Fibroblast of lung (primary cell): ENCODE results near the gene PCGF6. TPM values are rescaled to one million over a fixed set of nuclear protein-coding genes. Genes with fewer than 3 reads are reported as not detected.
A peak's percentile ranks its signal among the peaks of the same experiment; 100 is the strongest.

ENCODE experiments used
- DNase-seq, 2 donors: peaks; one replicate each; pipeline versions ENCODE4 v3.0.0 to v3.0.0-alpha.2; 2010; ENCODE audit warnings: low read depth in 2 of 2
- H2AFZ ChIP-seq: 2 replicates; pipeline ENCODE4 v1.5.1; 2012; ENCODE audit warnings: low read length, control low read depth, inconsistent platforms
- H3K27ac ChIP-seq: 2 replicates; pipeline ENCODE4 v1.5.1; 2011; ENCODE audit warnings: low read length, control low read depth; ENCODE audit not compliant: insufficient read depth
- H3K27me3 ChIP-seq: 2 replicates; pipeline ENCODE4 v1.5.1; 2011; ENCODE audit warnings: mild to moderate bottlenecking, low read length; ENCODE audit not compliant: control insufficient read depth, insufficient read depth
- H3K36me3 ChIP-seq: 2 replicates; pipeline ENCODE4 v1.5.1; 2011; ENCODE audit warnings: low read length; ENCODE audit not compliant: control insufficient read depth, insufficient read depth
- H3K4me1 ChIP-seq: 2 replicates; pipeline ENCODE4 v1.5.1; 2011; ENCODE audit warnings: low read length; ENCODE audit not compliant: control insufficient read depth, insufficient read depth; ENCODE audit errors: extremely low read depth
- H3K4me2 ChIP-seq: 2 replicates; pipeline ENCODE4 v1.5.1; 2011; ENCODE audit warnings: low read length, control low read depth; ENCODE audit not compliant: insufficient read depth; ENCODE audit errors: extremely low read depth
- H3K4me3 ChIP-seq, 4 experiments: fragments of 200-600 bp in 1 of 4; sonication (generic) in 1 of 4; replicated peaks in 1 of 4; 2 replicates each; pipeline ENCODE4 v1.5.1; 2011 to 2016; ENCODE audit warnings: low read length in 4 of 4, low read depth in 3 of 4, mild to moderate bottlenecking in 3 of 4, control low read depth in 2 of 4, inconsistent platforms in 1 of 4, mixed read lengths in 1 of 4; ENCODE audit not compliant: insufficient read depth in 1 of 4; ENCODE audit errors: control extremely low read depth in 1 of 4
- H3K79me2 ChIP-seq: 2 replicates; pipeline ENCODE4 v1.5.1; 2012; ENCODE audit warnings: mild to moderate bottlenecking, low read length, inconsistent platforms; ENCODE audit not compliant: control insufficient read depth, insufficient read depth
- H3K9ac ChIP-seq: 2 replicates; pipeline ENCODE4 v1.5.1; 2011; ENCODE audit warnings: mild to moderate bottlenecking, low read length, control low read depth; ENCODE audit not compliant: insufficient read depth
- H3K9me3 ChIP-seq: 2 replicates; pipeline ENCODE4 v1.5.1; 2012; ENCODE audit warnings: low read depth, low read length; ENCODE audit not compliant: control insufficient read depth, insufficient read depth
- H4K20me1 ChIP-seq: 2 replicates; pipeline ENCODE4 v1.5.1; 2011; ENCODE audit warnings: low read length; ENCODE audit not compliant: control insufficient read depth, insufficient read depth; ENCODE audit errors: extremely low read depth
- CTCF ChIP-seq, 2 donors: IDR thresholded peaks in 1 of 2; conservative IDR thresholded peaks in 1 of 2; 1 replicate in 1 of 2; 2 replicates in 1 of 2; pipeline ENCODE4 v1.5.1; 2011 to 2012; ENCODE audit warnings: low read length in 2 of 2, control low read depth in 1 of 2, inconsistent platforms in 1 of 2, low read depth in 1 of 2, mild to moderate bottlenecking in 1 of 2
- EZH2 ChIP-seq: IDR thresholded peaks from 2 replicates; pipeline ENCODE4 v1.5.1; 2012; ENCODE audit warnings: low read length, control low read depth, mild to moderate bottlenecking; ENCODE audit errors: missing control alignments
- polyA plus RNA-seq, 2 donors: library from polyadenylated mRNA; depleted of rRNA in 1 of 2; stranded (reverse) in 1 of 2; unstranded in 1 of 2; fragments of >200 nt; gene quantifications; 2 replicates each; pipeline ENCODE4 v1.2.1, GENCODE V29; 2011 to 2012; ENCODE audit warnings: missing spikeins in 1 of 2
- total RNA-seq: library from RNA; depleted of rRNA; stranded (reverse); fragments of >200 nt; gene quantifications from 2 replicates; pipeline ENCODE4 v1.2.1, GENCODE V29; 2014

PCGF6 gene
- total and polyA plus RNA-seq, 2 donors (not counting 1 experiment from before 2014, with no cell fraction given), result 8.9 to 13.2 TPM

GRCh38 chr10:103350175-103350516, 794 bp downstream of the PCGF6 start:
- no peaks in the 10 kb centered on the region for H3K9me3 ChIP-seq
- TF ChIP-seq EZH2, result no peak
- no peak for TF ChIP-seq CTCF (conservative IDR thresholded peaks at IDR 0.05 in 1 of 2, IDR thresholded peaks at IDR 0.05 in 1 of 2; ENCODE audit: low read depth in 1 of 2, low read length in 2 of 2)
- peak overlapping the region; percentile 69 for H3K9ac ChIP-seq
- H3K27ac ChIP-seq, result peak overlapping the region; percentile 74
- no peaks in the 10 kb centered on the region for H3K27me3 ChIP-seq
- peak overlapping the region; percentile 89 for H2AFZ ChIP-seq
- no peaks in the 10 kb centered on the region for H3K36me3 ChIP-seq
- H3K4me3 ChIP-seq, result peak overlapping the region; percentile 67 to 78 (median 76)
- no peaks in the 10 kb centered on the region for H4K20me1 ChIP-seq
- H3K4me1 ChIP-seq, result no peaks in the 10 kb centered on the region
- peaks cover 14% of the 10 kb centered on the region for H3K79me2 ChIP-seq
- H3K4me2 ChIP-seq, result peak overlapping the region; percentile 58
- no peak for DNase-seq

GRCh38 chr10:103336370-103336769, 14.6 kb downstream of the PCGF6 start:
- no peaks in the 10 kb centered on the region for H3K79me2 ChIP-seq
- TF ChIP-seq EZH2 (no peak), CTCF (conservative IDR thresholded peaks at IDR 0.05 in 1 of 2, IDR thresholded peaks at IDR 0.05 in 1 of 2; ENCODE audit: low read depth in 1 of 2, low read length in 2 of 2) (no peak)
- H3K4me3 ChIP-seq, result no peak overlapping the region
- H3K4me2 ChIP-seq, result no peak overlapping the region
- H3K4me1 ChIP-seq, result no peaks in the 10 kb centered on the region
- H3K27me3 ChIP-seq, result no peaks in the 10 kb centered on the region
- no peak overlapping the region for H2AFZ ChIP-seq
- H3K36me3 ChIP-seq, result no peaks in the 10 kb centered on the region
- no peak for DNase-seq
- no peaks in the 10 kb centered on the region for H4K20me1 ChIP-seq
- no peak overlapping the region for H3K27ac ChIP-seq
- H3K9ac ChIP-seq, result no peak overlapping the region
- no peaks in the 10 kb centered on the region for H3K9me3 ChIP-seq

- no peak for TF ChIP-seq CTCF (conservative IDR thresholded peaks at IDR 0.05 in 1 of 2, IDR thresholded peaks at IDR 0.05 in 1 of 2; ENCODE audit: low read depth in 1 of 2, low read length in 2 of 2)
- Histone ChIP-seq H3K4me2 (no peak overlapping the region), H2AFZ (no peak overlapping the region), H4K20me1 (no peaks in the 10 kb centered on the region), H3K79me2 (no peaks in the 10 kb centered on the region), H3K4me1 (no peaks in the 10 kb centered on the region), H3K27ac (no peak overlapping the region), H3K27me3 (no peaks in the 10 kb centered on the region), H3K4me3 (no peak overlapping the region), H3K9ac (no peak overlapping the region), H3K9me3 (no peaks in the 10 kb centered on the region), H3K36me3 (no peaks in the 10 kb centered on the region)
- DNase-seq, result no peak
These were observed 16.4 kb downstream of the PCGF6 start for GRCh38 chr10:103334567-103334966.
